Nephron progenitor cell (in vitro differentiated cells): Measurements from ENCODE around the gene LHFPL2.

ENCODE experiments used
- DNase-seq: peaks from one replicate; pipeline ENCODE4 v3.0.0; 2021
- H3K27ac Mint-ChIP-seq: 2 replicates; pipeline ENCODE4 v1.8.0; 2021; ENCODE audit warnings: mild to moderate bottlenecking, moderate library complexity, mixed read lengths
- H3K27me3 Mint-ChIP-seq: 2 replicates; pipeline ENCODE4 v1.8.0; 2021; ENCODE audit warnings: mild to moderate bottlenecking, low read depth, mixed read lengths; ENCODE audit not compliant: poor library complexity
- H3K36me3 Mint-ChIP-seq: 2 replicates; pipeline ENCODE4 v1.8.0; 2021; ENCODE audit warnings: low read depth, mixed read lengths
- H3K4me1 Mint-ChIP-seq: 2 replicates; pipeline ENCODE4 v1.8.0; 2021; ENCODE audit warnings: mixed read lengths
- H3K4me3 Mint-ChIP-seq: 2 replicates; pipeline ENCODE4 v1.8.0; 2021; ENCODE audit warnings: mild to moderate bottlenecking, moderate library complexity, mixed read lengths
- H3K9me3 Mint-ChIP-seq: 2 replicates; pipeline ENCODE4 v1.8.0; 2021; ENCODE audit warnings: mild to moderate bottlenecking, moderate library complexity, mixed read lengths
- CTCF ChIP-seq: fragments of 200-600 bp; sonication (generic); IDR thresholded peaks from 2 replicates; pipeline ENCODE4 v1.5.0; 2021; ENCODE audit warnings: antibody characterized with exemption

The LHFPL2 gene

GRCh38 chr5:78636682-78637081, 11.9 kb downstream of the LHFPL2 start:
- peaks cover 32% of the 10 kb centered on the region for H3K36me3 Mint-ChIP-seq
- DNase-seq, result no peak
- H3K9me3 Mint-ChIP-seq, result no peaks in the 10 kb centered on the region
- peak overlapping the region; percentile 19 for H3K4me3 Mint-ChIP-seq
- no peak for TF ChIP-seq CTCF
- peaks cover 100% of the 10 kb centered on the region for H3K4me1 Mint-ChIP-seq
- peak overlapping the region; percentile 99 for H3K27ac Mint-ChIP-seq
- H3K27me3 Mint-ChIP-seq, result peaks cover 3% of the 10 kb centered on the region

GRCh38 chr5:78634634-78635033, 13.9 kb downstream of the LHFPL2 start:
- Mint-ChIP-seq H3K27ac (peak overlapping the region; percentile 99), H3K4me1 (peaks cover 100% of the 10 kb centered on the region), H3K4me3 (peak overlapping the region; percentile 50), H3K27me3 (peaks cover 4% of the 10 kb centered on the region), H3K9me3 (no peaks in the 10 kb centered on the region), H3K36me3 (peaks cover 52% of the 10 kb centered on the region)
- TF ChIP-seq CTCF, result no peak
- DNase-seq, result no peak

GRCh38 chr5:78634229-78634628, 14.3 kb downstream of the LHFPL2 start:
- H3K9me3 Mint-ChIP-seq, result no peaks in the 10 kb centered on the region
- no peak for DNase-seq
- H3K4me3 Mint-ChIP-seq, result peak overlapping the region; percentile 50
- H3K27ac Mint-ChIP-seq, result peak overlapping the region; percentile 99
- H3K27me3 Mint-ChIP-seq, result peaks cover 4% of the 10 kb centered on the region
- H3K36me3 Mint-ChIP-seq, result peaks cover 52% of the 10 kb centered on the region
- H3K4me1 Mint-ChIP-seq, result peaks cover 100% of the 10 kb centered on the region
- TF ChIP-seq CTCF, result no peak

- H3K4me1 Mint-ChIP-seq, result peaks cover 100% of the 10 kb centered on the region
- peaks cover 52% of the 10 kb centered on the region for H3K36me3 Mint-ChIP-seq
- peak overlapping the region; percentile 99 for H3K27ac Mint-ChIP-seq
- TF ChIP-seq CTCF, result no peak
- no peak for DNase-seq
- peak overlapping the region; percentile 21 for H3K4me3 Mint-ChIP-seq
- H3K27me3 Mint-ChIP-seq, result peaks cover 4% of the 10 kb centered on the region
- H3K9me3 Mint-ChIP-seq, result no peaks in the 10 kb centered on the region
These were observed 14.9 kb downstream of the LHFPL2 start for GRCh38 chr5:78633700-78634099.

- Mint-ChIP-seq H3K4me3 (peak overlapping the region; percentile 39), H3K27me3 (peaks cover 4% of the 10 kb centered on the region), H3K36me3 (peaks cover 55% of the 10 kb centered on the region), H3K27ac (peak overlapping the region; percentile 86), H3K4me1 (peaks cover 100% of the 10 kb centered on the region), H3K9me3 (no peaks in the 10 kb centered on the region)
- TF ChIP-seq CTCF, result no peak
- no peak for DNase-seq
These were observed 16.1 kb downstream of the LHFPL2 start for GRCh38 chr5:78632467-78632866.

GRCh38 chr5:78631931-78632330, 16.6 kb downstream of the LHFPL2 start:
- Mint-ChIP-seq H3K9me3 (no peaks in the 10 kb centered on the region), H3K27me3 (peaks cover 4% of the 10 kb centered on the region), H3K27ac (no peak overlapping the region), H3K4me3 (no peak overlapping the region), H3K36me3 (peaks cover 59% of the 10 kb centered on the region), H3K4me1 (peaks cover 100% of the 10 kb centered on the region)
- DNase-seq, result no peak
- TF ChIP-seq CTCF, result no peak
